NK-92 (cell line): Measurements from ENCODE around the gene PMEPA1.

ENCODE experiments used
- DNase-seq: peaks from one replicate; lab custom pipeline; 2025; ENCODE audit not compliant: unreplicated experiment; lab: John Stamatoyannopoulos, UW

Gene PMEPA1, protein sequence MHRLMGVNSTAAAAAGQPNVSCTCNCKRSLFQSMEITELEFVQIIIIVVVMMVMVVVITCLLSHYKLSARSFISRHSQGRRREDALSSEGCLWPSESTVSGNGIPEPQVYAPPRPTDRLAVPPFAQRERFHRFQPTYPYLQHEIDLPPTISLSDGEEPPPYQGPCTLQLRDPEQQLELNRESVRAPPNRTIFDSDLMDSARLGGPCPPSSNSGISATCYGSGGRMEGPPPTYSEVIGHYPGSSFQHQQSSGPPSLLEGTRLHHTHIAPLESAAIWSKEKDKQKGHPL

DNA sequence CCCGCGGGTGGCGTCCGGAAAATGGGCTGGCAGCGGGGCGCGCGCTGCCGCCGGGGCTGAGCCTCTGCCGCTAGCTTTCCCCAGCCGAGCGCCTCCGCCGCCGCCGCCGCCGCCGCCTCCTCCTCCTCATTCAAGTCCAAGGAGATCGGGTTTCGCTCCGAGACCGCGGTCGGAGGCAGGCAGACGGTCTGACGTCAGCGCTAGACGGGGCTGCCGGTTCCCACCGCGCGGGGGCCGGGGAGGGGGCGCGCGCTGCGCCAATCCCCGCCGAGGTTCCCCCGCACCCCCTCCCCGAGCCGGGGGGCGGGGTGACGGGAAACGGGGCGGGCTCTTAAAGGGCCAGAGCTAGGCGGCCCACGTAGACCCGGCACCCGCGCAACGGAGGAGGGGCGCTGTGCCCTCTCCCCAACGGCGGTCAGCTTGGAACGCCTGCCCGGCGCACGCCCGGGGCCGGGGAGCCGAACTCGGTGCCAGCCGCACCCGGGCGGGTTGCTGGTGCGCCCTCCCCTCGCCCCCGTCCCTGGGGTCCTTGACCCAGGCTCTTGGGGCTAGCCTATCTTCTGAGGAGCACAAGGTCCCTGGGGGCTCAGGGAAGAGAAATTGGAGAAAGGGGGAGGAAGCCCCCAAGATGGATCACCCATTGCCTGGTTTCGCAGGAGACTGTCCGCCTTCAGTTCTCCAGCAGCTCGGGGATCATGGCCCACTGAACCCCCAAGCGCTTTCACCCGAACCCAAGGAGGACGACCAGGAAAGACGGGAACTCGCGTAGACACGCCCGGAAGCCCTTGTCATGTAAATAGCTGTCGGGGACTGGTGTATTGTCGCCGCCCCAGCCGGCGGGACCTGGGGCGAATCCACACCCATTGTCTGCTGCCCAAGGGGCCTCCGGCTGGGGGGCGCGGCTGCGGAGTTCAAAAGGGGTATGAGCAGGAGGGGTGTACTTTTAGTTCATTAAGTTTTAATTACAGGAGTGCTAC, at the start of gene PMEPA1:
PMEPA1 (minus strand) TSS at position 193 of the 977 bp plus-strand sequence. CDS start 433 bp downstream, outside the sequence.
- peak; percentile 46 for DNase-seq

DNA sequence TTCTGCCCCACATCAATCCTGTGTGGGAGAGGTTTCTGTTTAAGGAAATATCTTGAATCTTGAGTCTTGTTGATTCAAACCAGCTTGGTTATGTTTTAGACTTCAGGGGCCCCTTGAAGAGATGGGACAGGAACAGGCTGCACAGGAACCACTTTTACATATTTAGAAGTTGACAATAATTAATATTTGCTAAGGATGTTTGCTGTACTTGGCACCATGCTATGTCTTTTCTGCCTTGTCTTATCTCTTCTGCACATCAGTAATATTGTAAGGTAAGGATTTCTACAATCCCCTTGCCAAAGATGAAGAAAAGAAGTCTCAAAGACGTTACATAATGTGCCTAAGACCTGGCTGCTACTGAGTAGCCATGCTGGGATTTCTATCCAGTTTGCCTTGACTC, 48.0 kb upstream of the PMEPA1 start:
- no peak for DNase-seq

DNA sequence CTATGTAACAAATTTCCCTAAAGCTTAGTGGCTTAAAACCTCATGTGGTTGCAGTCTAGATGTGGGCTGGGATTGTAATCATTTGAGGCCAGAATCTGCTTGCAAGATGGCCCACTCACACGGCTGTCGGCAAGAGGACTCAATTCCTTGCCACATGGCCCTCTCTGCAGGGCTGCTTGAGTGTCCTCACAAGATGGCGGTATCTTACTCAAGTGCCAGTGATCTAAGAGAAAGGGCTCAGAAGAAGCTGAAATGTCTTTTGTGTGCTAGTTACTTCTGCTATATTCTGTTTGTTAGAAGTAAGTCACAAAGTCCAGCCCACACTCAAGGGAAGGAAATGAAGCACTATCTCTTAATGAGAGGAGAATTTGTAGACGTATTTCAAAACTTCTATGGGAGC, 47.1 kb upstream of the PMEPA1 start:
- DNase-seq, result no peak

DNA sequence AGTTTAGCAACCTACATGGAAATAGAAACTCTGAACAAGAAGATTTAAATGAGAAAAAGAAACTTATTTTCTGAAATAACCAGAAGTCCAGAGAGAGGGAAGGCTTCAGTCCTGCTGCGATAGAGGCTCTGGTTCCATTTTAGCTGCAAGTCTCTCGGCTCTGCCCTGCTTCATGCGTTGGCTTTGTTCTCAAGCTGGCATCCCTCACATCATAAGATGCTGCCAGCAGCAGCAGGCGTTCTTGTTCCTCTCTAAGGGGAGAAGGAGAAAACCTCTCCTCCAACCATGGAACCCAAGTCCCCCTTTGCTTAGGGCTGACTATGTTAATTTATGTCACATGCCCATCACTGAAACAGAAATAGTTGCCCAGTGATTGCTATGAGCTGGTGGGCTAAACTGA, 46.4 kb upstream of the PMEPA1 start:
- DNase-seq, result no peak

DNA sequence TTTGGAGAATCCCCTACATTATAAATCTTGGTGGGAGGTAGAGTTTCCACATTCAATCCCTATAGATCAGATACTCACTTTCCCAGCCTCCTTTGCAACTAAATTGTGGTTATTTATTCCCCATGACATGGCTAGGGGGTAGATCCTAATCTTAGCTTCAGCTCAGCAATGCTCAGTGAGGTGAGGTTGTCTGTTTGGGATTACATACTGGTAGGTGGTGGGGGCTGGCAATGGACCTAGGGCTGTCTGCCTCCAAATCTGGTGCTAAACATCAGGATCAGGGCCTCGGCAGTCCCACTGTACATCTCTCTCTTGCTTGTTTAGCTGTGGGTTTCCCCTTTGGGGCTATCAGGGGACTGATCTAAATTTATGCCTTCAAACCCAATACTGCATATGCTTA, 45.8 kb upstream of the PMEPA1 start:
- no peak for DNase-seq

DNA sequence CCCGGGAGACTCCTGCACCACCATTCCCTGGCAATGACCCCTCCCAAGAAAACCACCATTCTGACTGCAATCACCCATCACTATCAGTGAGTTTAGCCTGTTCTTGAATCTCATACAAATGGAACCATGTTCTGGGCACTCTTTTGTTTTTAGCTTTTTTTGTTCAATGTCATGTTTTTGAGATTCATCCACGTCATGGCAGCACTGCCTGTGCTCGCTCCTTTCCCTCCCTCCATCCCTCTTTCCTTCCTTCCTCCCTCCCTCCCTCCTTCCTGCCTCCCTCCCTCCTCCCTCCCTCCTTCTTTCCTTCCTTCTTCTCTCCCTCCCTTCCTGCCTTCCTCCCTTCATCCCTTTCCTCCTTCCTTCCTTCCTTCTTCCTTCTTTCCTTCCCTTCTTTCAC, 44.4 kb upstream of the PMEPA1 start:
- no peak for DNase-seq

DNA sequence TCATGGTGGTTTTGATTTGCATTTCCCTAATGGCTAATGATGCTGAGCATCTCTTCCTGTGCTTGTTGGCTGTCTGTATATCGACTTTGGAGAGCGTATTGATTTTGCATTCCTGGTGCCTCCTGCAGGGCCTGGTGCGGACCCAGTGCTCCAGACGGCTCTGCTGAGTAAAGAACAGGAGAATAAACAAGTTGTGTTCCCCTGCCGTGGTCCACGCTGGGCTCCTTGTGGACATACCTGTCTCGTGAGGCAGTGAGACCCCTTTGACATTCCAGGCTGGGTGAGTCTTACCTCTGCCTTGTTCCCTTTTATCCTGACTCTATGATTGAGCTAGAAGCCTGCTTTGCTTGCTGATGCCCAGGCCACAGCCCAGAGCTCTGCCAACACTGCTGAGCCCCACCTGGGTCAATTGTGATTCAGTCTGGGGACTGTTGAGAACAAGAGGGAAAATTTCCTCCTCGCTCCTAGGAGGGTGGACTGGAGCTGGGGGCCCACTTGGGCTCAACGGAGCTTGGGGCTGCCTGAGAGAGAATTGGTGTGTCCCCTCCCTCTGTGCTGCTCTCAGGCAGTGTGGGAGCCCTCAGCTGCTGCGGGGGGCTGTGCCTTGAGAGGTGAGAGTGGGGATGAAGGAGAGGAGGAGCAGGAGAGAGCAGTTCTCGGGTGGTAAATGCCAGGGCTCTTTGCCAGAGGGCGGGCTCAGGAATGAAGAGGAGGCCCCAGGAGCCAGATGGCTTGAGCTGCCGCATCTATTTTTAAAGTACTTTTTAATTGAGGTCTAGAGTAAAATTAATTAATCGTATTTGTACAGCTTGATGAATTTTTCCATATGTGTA, 43.7 kb upstream of the PMEPA1 start:
- no peak for DNase-seq

DNA sequence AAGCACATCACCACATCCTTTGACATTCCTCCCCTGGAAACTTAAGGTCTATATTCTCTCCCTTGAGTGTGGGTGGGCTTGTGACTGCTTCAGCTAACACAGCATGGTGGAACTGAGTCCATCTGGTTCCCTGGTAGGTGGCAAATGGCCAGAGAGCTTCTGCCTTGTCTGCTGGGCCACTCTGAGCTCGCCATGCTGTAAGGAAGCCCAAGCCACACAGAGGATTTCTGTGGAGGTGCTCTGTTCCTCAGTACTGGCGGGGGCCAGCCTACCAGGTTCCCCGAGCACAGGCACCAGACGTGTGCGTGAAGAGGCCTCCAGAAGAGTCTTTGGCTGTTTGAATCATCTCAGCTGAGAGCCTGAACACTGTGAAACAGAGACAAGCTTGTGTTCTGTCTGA, 41.6 kb upstream of the PMEPA1 start:
- no peak for DNase-seq

DNA sequence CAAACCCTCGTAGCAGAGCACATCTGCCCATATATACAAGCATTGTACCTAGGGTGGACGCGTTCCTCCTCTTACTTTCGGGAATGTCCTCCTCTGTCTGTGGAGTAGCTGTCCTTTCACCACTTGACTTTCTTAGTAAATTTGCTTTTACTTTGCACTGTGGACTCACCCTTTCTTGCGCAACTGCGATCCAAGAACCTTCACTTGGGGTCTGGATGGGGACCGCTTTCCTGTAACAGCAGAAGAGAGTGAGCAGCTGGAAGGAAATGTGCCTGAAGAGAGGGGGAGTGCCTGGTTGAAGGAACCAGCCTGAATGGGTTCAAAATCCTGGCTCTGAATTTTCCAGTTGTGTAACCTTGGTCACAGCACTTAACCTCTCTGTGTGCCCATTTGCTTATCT, 40.1 kb upstream of the PMEPA1 start:
- DNase-seq, result no peak

DNA sequence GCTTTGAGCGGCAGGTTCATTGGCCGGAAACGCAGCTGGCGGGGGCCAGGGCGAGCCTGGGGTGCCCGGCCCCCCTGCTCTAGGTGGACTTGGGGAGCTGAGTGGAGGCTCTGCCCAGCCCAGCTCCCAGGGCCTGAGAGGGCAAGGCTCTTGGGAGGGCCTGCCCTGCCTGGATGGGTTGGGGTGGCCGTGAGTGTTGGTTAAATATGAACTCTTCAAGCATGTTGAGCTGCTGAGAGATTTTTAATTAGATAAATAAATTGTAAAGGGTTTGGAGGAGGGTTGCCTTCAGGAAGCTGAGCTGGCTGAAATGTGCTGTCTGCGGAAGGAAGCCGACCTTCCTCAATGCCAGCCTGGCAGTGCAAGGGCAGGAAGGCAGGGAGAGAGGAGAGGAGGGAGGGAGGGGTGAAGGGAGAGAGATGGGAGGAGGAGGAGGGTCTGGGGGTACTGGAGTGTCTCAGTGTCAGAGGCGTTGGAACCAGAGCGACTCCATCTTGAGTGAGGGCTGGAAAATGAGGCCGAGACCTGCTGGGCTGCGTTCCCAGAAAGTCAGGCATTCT, 39.4 kb upstream of the PMEPA1 start:
- DNase-seq, result no peak

DNA sequence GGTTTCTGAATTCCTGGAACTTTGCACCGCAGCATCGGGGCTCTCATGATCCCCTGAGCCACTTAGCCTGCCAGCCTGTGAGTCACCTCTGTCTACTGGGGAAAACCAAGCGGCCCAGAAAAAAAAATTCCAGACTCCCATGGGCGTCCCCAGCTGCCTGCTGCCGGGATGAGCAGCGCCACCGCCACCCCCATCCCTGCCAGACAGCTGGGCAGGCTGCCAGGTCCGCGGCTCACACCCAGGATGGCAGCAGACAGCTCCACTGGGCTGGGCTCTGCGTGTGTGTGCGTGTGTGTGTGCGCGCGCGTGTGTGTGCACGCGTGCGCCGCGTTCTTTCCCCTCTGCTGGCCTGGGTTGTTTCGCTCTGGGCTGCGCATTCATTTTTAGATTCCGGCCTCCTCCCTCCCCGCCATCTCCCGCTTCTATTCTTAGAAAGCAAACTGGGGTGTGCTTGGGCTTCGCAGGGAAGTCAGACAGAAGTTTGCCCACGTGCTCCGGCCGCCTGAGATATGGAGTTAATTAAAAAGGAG, 38.9 kb upstream of the PMEPA1 start:
- DNase-seq, result no peak

DNA sequence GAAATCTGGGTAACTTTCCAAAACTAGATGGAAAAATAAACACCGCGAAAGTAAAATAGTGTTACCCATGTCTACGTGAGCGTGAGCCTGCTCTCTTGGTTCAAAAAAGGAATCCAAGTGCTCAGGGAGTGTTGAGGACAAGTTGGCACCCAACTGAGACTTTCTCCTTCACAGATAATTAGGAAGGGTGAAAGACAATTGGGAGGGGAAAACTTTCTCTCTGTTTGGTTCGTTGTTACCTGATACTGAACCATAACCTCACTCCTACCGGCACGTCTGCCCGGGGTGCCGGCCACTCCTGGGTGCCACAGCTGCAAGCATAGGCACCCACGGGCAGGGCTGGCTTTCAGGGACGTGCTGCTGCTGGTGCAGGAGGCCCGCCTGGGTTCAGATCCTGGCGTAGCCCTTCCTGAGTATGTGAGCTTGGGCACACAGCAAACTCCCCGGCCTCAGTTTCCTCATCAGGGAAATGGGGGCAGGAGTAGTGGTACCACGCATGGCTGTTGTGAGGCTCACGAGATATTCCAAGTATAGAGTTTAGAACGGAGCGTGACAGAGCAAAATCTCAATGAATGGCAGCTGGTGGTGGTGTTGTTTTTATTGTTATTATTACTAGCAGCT, 38.2 kb upstream of the PMEPA1 start:
- DNase-seq, result no peak

DNA sequence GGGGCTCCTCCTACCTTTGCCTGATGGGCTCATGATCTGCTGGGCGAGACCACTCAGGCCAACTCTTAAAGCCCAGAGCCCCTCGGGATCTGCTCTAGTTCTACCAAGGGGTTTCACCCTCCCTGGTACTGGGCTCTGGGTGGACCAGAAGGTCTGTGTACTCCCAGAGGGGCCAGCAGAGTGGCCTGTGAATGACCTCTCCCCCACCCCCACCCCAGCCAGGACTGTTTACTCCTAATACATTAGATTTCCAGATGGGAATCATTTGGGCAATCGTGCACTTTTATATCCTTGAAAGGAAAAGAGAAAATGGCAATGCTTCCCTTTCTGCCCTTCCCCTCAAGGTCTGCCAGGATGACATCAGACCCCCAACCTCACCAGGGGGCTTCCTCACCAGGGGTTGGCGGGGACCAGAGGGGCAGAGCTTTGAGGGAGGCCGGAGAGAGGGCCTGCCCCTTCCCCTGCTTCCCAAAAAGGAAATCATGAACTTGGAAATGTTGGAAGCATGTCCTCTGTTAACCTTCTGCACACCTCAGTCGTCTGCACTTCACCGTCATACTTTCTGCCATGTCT, 37.1 kb upstream of the PMEPA1 start:
- no peak for DNase-seq

DNA sequence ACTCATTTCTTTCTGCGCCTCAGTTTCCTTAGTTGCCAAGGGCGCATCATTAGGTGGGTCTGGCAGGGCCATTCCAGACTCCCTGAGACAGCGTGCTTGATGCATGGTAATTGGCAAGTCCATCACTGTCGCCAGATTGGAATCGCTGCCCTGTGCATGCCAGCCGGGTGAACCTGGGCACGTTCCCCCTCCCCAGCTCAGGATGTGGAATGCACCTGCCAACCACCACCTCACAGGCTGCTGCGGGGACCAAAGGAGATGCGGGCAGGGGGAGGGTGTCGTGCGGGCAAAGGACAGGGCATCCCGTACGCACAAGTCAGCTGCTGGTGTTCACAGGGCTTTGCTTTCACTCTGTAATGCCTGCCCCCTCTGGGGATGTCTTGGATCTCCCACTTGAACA, 36.4 kb upstream of the PMEPA1 start:
- DNase-seq, result no peak

DNA sequence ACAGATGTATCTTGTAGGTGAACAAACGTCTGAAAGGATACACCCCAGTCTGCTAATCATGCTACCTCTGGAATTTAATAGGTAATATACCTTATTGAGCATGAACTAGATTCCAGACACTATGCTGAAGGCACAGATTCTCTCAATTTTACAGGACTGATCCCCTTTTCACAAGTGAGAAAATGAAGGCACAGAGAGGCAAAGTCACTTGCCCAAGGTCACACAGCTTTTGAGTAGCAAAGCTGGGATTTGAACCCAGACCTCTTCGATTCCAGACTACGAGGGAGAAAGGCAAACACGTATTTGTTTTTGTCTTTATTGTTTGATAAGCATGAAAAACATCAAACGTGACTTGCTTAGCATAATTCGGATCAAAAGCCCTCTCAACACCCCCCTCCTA, 34.4 kb upstream of the PMEPA1 start:
- no peak for DNase-seq

DNA sequence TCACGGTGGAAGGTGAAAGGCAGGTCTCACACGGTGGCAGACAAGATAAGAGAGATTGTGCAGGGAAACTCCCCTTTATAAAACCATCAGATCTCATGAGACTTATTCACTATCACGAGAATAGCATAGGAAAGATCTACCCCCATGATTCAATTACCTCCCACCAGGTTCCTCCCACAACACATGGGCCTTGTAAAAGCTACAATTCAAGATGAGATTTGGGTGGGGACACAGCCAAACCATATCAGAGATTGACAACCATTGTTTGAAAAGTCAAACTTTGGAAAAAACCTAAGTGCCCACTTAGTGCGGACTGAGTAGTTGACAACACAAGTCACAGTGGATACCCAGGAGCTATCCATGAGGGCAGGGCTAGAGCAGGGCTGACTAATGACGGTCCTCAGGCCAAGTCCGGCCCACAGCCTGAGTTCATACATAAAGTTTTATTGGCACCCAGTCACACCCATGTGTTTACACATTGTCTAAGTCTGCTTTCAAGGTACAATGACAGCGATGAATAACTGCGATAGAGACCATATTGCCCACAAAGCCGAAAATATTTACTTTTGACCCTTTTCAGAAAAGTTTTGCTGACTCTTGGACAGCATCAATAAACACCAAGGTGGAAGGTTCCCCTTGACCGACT, 33.8 kb upstream of the PMEPA1 start:
- DNase-seq, result no peak

DNA sequence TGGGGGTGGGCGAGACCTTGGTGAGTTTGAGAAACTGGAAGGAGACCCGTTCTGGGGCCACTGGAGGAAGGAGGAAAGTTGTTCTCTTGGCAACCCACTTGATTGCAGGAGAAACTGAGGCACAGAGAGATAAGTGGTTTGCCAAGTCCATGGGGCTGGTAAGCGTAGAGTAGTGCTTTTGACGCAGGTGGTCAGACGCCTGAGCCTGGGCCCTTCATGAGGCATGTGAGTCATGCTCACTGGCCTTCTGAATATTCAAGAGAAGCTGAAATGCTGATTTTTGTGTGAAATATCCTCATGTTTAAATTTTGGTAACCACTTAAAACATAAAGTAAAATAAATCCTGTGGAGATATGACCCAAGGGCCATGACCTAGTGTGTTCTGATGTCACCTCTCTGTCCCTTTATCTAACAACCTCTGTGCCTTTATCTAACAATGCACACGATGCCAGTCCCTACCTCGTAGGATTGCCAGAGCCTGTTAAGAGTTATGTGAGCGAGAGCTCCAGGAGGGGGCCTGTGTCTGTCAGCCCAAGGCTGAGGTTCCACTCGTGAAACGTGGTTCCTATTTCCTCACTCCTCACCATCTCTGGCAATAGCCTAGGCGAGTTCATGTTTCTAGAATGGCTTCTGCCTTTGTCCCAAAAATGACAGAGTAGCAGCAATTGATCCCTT, 32.8 kb upstream of the PMEPA1 start:
- DNase-seq, result no peak

DNA sequence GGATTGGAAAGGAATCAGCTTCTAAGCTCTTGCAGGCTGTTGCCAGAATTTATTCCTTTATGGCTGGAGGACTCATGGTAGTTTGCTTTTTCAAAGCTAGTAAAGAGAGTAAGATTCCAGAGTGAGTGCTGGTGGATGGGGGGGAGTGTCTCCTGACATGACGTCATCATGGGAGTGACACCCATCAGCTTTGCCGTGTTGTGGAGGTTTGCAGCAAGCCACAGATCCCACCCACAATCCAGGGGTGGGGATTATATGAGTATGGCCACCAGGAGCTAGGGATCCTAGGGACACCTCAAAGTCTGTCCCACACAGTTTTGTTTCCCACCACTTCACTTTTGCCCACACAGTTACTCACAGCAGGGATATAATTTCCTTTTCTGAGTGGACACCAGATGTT, 28.7 kb upstream of the PMEPA1 start:
- no peak for DNase-seq

DNA sequence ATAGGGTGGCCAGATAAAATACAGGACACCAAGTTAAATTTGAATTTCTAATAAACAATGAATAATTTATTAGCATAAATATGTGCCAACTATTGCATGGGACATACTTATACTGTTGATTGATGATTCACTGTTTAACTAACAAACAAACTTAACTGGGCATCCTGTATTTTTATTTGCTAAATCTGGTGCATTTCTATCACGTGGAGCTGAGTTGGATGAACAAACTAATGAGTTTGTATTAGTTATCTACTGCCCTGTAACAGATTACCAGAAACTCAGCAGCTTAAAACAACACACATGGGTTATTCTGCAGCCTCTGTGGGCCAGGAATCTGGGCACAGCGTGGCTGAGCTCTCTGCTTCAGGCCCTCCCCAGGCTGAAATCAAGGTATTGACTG, 28.2 kb upstream of the PMEPA1 start:
- DNase-seq, result no peak
